Measurements from ENCODE around the gene HFE.
"Not testable (repeated sequence)": the region's sequence is repeated elsewhere in the genome, so short reads cannot be mapped to it uniquely, and the experiment has no call there.

The HFE gene

GRCh38 chr6:26113570-26113969, 26.3 kb downstream of the HFE start:
- DNase-seq: no peak

GRCh38 chr6:26115226-26115625, 28.0 kb downstream of the HFE start:
- no peak for DNase-seq

- no peak for DNase-seq
These were observed 29.0 kb downstream of the HFE start for GRCh38 chr6:26116267-26116666.

- DNase-seq: peak in 1 of 2 donors; percentile 9
These were observed 31.8 kb downstream of the HFE start for GRCh38 chr6:26118999-26119398.

GRCh38 chr6:26120115-26120514, 32.9 kb downstream of the HFE start:
- not testable (repeated sequence) for DNase-seq

GRCh38 chr6:26120807-26121140, 33.5 kb downstream of the HFE start:
- no peak for DNase-seq

- no peak for DNase-seq
These were observed 34.1 kb downstream of the HFE start for GRCh38 chr6:26121141-26122004.

GRCh38 chr6:26122005-26122388, 34.8 kb downstream of the HFE start:
- no peak for DNase-seq

GRCh38 chr6:26122402-26122792, 35.2 kb downstream of the HFE start:
- no peak for DNase-seq

- peak; percentile 98 to 99 for DNase-seq
These were observed 35.8 kb downstream of the HFE start for GRCh38 chr6:26122793-26123674.

GRCh38 chr6:26123675-26123946, 36.4 kb downstream of the HFE start:
- no peak for DNase-seq

- DNase-seq: peak; percentile 97 to 99
These were observed 36.9 kb downstream of the HFE start for GRCh38 chr6:26123947-26124780.

GRCh38 chr6:26124781-26125685, 37.8 kb downstream of the HFE start:
- DNase-seq: peak; percentile 15 to 34

- no peak for DNase-seq
These were observed 39.4 kb downstream of the HFE start for GRCh38 chr6:26126394-26127235.

- DNase-seq: no peak
These were observed 41.0 kb downstream of the HFE start for GRCh38 chr6:26128013-26128771.

- no peak for DNase-seq
These were observed 42.4 kb downstream of the HFE start for GRCh38 chr6:26129656-26130055.

GRCh38 chr6:26130581-26131249, 43.5 kb downstream of the HFE start:
- DNase-seq: no peak

GRCh38 chr6:26131618-26132017, 44.4 kb downstream of the HFE start:
- no peak for DNase-seq

GRCh38 chr6:26133730-26134129, 46.5 kb downstream of the HFE start:
- no peak for DNase-seq

GRCh38 chr6:26136321-26136720, 49.1 kb downstream of the HFE start:
- DNase-seq: no peak
